ENCODE data around the gene HS3ST4.

DNA sequence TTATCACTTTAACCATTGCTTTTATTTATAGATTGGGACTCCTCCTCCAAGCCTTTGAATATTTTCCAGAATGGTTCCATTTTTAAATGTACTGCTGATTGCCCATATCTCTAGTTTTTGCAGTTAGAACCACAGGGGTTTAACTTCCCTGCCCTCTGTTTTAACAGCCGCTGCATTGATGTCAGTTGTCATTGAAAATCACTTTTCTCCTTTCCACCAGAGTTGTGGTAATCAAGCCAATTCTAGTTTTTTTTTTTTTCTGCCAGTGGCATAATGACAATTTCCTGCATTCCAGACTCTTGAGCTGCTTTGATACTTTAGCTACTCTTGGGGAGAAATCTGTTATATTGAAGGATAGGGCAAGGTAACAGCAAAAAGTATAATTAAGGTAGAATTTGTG lies 91.5 kb downstream of the HS3ST4 start:
- TF ChIP-seq POLR2A (IDR thresholded peaks at IDR 0.05) (no peak), POLR2AphosphoS5 (IDR thresholded peaks at IDR 0.05) (no peak), EP300 (IDR thresholded peaks at IDR 0.05) (no peak)
- TF ChIP-seq, protein P1, sequence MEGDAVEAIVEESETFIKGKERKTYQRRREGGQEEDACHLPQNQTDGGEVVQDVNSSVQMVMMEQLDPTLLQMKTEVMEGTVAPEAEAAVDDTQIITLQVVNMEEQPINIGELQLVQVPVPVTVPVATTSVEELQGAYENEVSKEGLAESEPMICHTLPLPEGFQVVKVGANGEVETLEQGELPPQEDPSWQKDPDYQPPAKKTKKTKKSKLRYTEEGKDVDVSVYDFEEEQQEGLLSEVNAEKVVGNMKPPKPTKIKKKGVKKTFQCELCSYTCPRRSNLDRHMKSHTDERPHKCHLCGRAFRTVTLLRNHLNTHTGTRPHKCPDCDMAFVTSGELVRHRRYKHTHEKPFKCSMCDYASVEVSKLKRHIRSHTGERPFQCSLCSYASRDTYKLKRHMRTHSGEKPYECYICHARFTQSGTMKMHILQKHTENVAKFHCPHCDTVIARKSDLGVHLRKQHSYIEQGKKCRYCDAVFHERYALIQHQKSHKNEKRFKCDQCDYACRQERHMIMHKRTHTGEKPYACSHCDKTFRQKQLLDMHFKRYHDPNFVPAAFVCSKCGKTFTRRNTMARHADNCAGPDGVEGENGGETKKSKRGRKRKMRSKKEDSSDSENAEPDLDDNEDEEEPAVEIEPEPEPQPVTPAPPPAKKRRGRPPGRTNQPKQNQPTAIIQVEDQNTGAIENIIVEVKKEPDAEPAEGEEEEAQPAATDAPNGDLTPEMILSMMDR (IDR thresholded peaks at IDR 0.05) = no peak

All from suprapubic skin (tissue), 4 donors.